HG02970 (cell line): ENCODE measurements around the gene FMNL2.

Experiments used
- ATAC-seq: cut with Tn5 transposase; IDR thresholded peaks from one replicate; pipeline ENCODE4 v1.9.1; 2021; ENCODE audit warnings: mild to moderate bottlenecking, moderate library complexity, moderate number of reproducible peaks; ENCODE audit not compliant: unreplicated experiment, low FRiP score

Gene FMNL2

GRCh38 chr2:152486737-152487400, 151.9 kb downstream of the FMNL2 start:
- ATAC-seq: no peak

GRCh38 chr2:152488075-152488474, 153.1 kb downstream of the FMNL2 start:
- ATAC-seq: no peak

GRCh38 chr2:152489364-152489763, 154.4 kb downstream of the FMNL2 start:
- no peak for ATAC-seq

GRCh38 chr2:152490686-152491455, 155.9 kb downstream of the FMNL2 start:
- no peak for ATAC-seq

GRCh38 chr2:152492131-152492530, 157.2 kb downstream of the FMNL2 start:
- ATAC-seq: no peak

- ATAC-seq: no peak
Observed at GRCh38 chr2:152492911-152493310, 157.9 kb downstream of the FMNL2 start.

GRCh38 chr2:152493417-152493816, 158.4 kb downstream of the FMNL2 start:
- ATAC-seq: no peak

GRCh38 chr2:152493945-152494528, 159.1 kb downstream of the FMNL2 start:
- ATAC-seq: no peak

GRCh38 chr2:152496371-152496770, 161.4 kb downstream of the FMNL2 start:
- ATAC-seq: no peak

GRCh38 chr2:152497481-152498052, 162.6 kb downstream of the FMNL2 start:
- ATAC-seq: no peak

GRCh38 chr2:152499331-152499816, 164.4 kb downstream of the FMNL2 start:
- no peak for ATAC-seq

- ATAC-seq: no peak
Observed at GRCh38 chr2:152499896-152500735, 165.1 kb downstream of the FMNL2 start.

- no peak for ATAC-seq
Observed at GRCh38 chr2:152500772-152501171, 165.8 kb downstream of the FMNL2 start.

- ATAC-seq: no peak
Observed at GRCh38 chr2:152501666-152502065, 166.7 kb downstream of the FMNL2 start.

GRCh38 chr2:152504618-152505017, 169.6 kb downstream of the FMNL2 start:
- no peak for ATAC-seq

- no peak for ATAC-seq
Observed at GRCh38 chr2:152505495-152505906, 170.5 kb downstream of the FMNL2 start.

- no peak for ATAC-seq
Observed at GRCh38 chr2:152506843-152507242, 171.9 kb downstream of the FMNL2 start.

GRCh38 chr2:152507907-152508306, 172.9 kb downstream of the FMNL2 start:
- no peak for ATAC-seq

GRCh38 chr2:152508446-152508845, 173.5 kb downstream of the FMNL2 start:
- no peak for ATAC-seq

GRCh38 chr2:152509772-152510491, 175.0 kb downstream of the FMNL2 start:
- no peak for ATAC-seq
